A172 (cell line): ENCODE data around the gene METTL6. TPM values are rescaled to one million over a fixed set of nuclear protein-coding genes. Genes with fewer than 3 reads are reported as not detected.
"Not testable (repeated sequence)": the region's sequence is repeated elsewhere in the genome, so short reads cannot be mapped to it uniquely, and the experiment has no call there.

Experiments
- DNase-seq: peaks from one replicate; pipeline ENCODE4 v3.0.0-alpha.2; 2015; ENCODE audit warnings: low spot score
- total RNA-seq: library from RNA; depleted of rRNA; stranded (reverse); fragments of >200 nt; shearing (Covaris generic); gene quantifications from 2 replicates; pipeline ENCODE4 v1.2.3, GENCODE V29; 2014; rRNA removed

METTL6 gene
- total RNA-seq, 1 experiment from 2014 or later = 48.8 TPM

GRCh38 chr3:15367059-15367458 is 60.3 kb downstream of the METTL6 start:
- DNase-seq = peak; percentile 55

DNA sequence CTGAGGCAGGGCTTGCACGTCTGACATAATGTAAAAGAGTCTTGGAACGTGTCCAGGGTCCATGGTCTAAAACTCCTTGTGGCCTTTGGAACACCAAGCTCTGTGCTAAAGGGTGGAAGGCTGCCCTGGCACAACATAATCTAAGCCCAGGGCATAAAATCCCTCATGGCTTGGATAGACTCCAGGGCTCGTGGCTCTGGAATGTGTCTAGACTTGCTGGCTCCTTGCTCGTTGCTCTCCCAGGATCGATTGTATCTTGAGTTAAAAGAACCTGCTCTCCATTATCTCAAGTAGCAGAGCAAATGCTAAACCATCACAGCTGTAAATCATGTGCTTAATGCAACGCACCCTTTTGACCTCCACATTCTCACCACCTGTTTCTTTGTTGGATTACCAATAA is 63.3 kb downstream of the METTL6 start:
- not testable (repeated sequence) for DNase-seq

DNA sequence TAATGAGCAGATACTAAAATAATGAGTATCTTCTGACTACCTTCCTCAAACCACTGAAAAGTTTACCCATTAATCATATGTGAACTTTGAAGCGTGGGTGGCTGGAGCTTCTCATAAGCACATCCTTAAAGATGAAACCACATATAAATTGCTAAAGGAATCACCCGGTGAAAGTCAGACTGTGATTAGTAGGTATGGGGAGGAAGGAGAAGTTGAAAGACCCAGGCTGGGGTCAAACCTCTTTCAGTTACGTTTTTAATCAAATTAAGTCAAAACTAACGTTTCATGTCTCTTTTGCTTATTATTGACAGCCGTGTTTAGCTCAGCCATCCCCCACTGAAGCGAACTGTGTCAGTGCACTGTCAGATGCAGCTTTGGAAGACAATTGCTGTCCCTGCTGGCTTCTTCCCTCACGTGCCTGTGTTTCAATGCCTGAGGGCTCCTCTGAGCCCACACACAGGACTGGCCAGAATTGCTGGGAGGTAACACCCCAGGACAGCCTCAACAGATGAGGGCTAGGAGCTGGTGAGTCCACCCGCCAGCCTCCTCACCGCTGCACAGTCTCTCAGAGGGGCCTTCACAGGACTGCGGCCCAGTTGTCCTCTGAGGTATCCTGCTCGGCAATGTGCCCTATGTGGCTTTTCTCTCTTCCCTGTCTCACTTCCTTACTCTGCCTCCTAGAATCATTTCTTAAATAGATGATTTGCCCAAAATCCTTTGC is 65.7 kb downstream of the METTL6 start:
- DNase-seq = peak; percentile 24

DNA sequence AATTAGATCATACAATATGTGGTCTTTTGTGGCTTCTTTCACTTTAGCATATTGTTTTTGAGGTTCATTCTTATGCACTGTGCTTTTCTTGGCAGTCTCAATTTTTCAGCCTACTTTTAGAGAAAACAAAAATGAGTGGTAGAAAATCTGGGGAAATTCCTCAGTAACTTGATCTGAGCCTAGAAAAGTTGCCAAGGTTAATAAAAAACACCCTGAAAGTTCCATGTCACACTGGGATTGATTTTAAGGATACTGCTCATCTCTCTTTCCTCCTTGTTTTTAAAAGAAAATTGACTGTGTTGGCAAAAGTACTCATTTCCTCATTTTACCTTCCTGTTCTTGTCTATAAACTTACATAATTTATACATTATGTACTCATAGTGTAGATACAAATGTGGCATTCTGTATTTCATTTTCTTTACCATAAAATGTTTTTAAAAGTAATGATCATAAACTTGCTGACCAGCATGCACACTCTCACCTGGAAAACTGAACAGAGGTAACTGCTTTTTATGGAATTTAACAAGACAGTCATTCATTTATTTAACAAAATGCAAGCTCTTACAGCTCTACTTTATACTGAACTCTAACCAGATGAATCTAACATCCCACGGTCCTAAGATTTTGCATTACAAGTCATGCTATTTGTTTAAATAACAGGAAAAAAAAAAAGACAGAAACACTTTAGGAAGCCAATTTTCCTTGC is 66.4 kb downstream of the METTL6 start:
- no peak for DNase-seq

Other genes starting within 250 kb of the METTL6 start
- 35.3 and 39.4 TPM in 2 replicates for gene CAPN7, start 221.3 kb downstream of the METTL6 start, total RNA-seq
- 85.4 and 90.2 TPM in 2 replicates for gene SH3BP5, start 95.0 kb downstream of the METTL6 start, total RNA-seq
- 19.7 and 20.7 TPM in 2 replicates for gene EAF1, start 54 bp upstream of the METTL6 start, total RNA-seq
- not detected in 2 replicates for gene COLQ, start 94.2 kb upstream of the METTL6 start, total RNA-seq
- 35.8 and 49.2 TPM in 2 replicates for gene HACL1, start 174.0 kb upstream of the METTL6 start, total RNA-seq
- gene BTD, start 174.2 kb upstream of the METTL6 start, total RNA-seq = 14.6 and 26.4 TPM in 2 replicates